GM18870 (cell line): ENCODE results near the gene NUMBL.
"Not testable (repeated sequence)": the region's sequence is repeated elsewhere in the genome, so short reads cannot be mapped to it uniquely, and the experiment has no call there.

ENCODE experiments used
- ATAC-seq: cut with Tn5 transposase; IDR thresholded peaks from one replicate; pipeline ENCODE4 v1.9.1; 2021; ENCODE audit warnings: moderate library complexity; ENCODE audit not compliant: unreplicated experiment

The NUMBL gene

GRCh38 chr19:40690050-40690692 is at the start of gene NUMBL:
Gene NUMBL (minus strand): TSS chr19:40690651. CDS start chr19:40690483, 168 bp downstream.
- no peak for ATAC-seq

- no peak for ATAC-seq
These were observed 48.8 kb upstream of the NUMBL start for GRCh38 chr19:40739030-40739839.

- ATAC-seq: no peak
These were observed 46.7 kb upstream of the NUMBL start for GRCh38 chr19:40737102-40737644.

- no peak for ATAC-seq
These were observed 46.2 kb upstream of the NUMBL start for GRCh38 chr19:40736661-40737060.

GRCh38 chr19:40735013-40735771 is 44.7 kb upstream of the NUMBL start:
- no peak for ATAC-seq

GRCh38 chr19:40733149-40733548 is 42.7 kb upstream of the NUMBL start:
- no peak for ATAC-seq

- ATAC-seq: not testable (repeated sequence)
These were observed 41.9 kb upstream of the NUMBL start for GRCh38 chr19:40732304-40732703.

- not testable (repeated sequence) for ATAC-seq
These were observed 39.6 kb upstream of the NUMBL start for GRCh38 chr19:40730065-40730464.

- no peak for ATAC-seq
These were observed 35.8 kb upstream of the NUMBL start for GRCh38 chr19:40726279-40726678.

- ATAC-seq: no peak
These were observed 34.4 kb upstream of the NUMBL start for GRCh38 chr19:40724855-40725254.

GRCh38 chr19:40724315-40724714 is 33.9 kb upstream of the NUMBL start:
- no peak for ATAC-seq

GRCh38 chr19:40723661-40724254 is 33.3 kb upstream of the NUMBL start:
- no peak for ATAC-seq

- no peak for ATAC-seq
These were observed 31.6 kb upstream of the NUMBL start for GRCh38 chr19:40721936-40722661.

GRCh38 chr19:40721140-40721486 is 30.7 kb upstream of the NUMBL start:
- no peak for ATAC-seq

- no peak for ATAC-seq
These were observed 29.0 kb upstream of the NUMBL start for GRCh38 chr19:40719414-40719894.

GRCh38 chr19:40718774-40719391 is 28.4 kb upstream of the NUMBL start:
- ATAC-seq: no peak

GRCh38 chr19:40717880-40718773 is 27.7 kb upstream of the NUMBL start:
- no peak for ATAC-seq

GRCh38 chr19:40717325-40717879 is 27.0 kb upstream of the NUMBL start:
- ATAC-seq: no peak
